Activated CD4-positive, alpha-beta T cell treated with anti-CD3 and anti-CD28 coated beads, Interleukin-2, Interleukin-6, amounts not matched to agents 100 ng/mL and 50 ng/mL, durations not matched to agents 16 hours and 8 hours (primary cell): ENCODE data around the gene CLINT1.
A peak's percentile ranks its signal among the peaks of the same experiment; 100 is the strongest.

Source experiments
- DNase-seq: peaks from one replicate; pipeline ENCODE4 v3.0.0-alpha.2; 2020

Gene CLINT1

DNA sequence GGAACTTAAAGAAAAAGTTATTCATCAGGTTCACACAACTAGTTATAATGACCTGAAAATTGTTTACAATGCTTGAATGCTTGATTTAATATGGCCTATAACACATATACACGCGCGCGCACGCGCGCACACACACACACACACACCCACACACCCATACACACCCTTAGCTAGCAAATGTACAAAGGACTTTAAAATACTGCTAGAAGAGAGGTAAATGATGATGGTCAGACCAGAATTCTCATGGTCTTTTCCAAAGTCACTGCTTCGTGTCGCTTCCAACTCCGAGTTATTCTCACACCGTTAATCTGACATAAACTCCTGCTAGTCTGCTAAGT lies 109.5 kb downstream of the CLINT1 start:
- no peak for DNase-seq

- peak; percentile 27 for DNase-seq
Measured at GRCh38 chr5:157748760-157749461, 110.0 kb downstream of the CLINT1 start.

GRCh38 chr5:157747766-157748700 lies 110.9 kb downstream of the CLINT1 start:
- peak; percentile 24 for DNase-seq

GRCh38 chr5:157747173-157747740 lies 111.7 kb downstream of the CLINT1 start:
- no peak for DNase-seq

DNA sequence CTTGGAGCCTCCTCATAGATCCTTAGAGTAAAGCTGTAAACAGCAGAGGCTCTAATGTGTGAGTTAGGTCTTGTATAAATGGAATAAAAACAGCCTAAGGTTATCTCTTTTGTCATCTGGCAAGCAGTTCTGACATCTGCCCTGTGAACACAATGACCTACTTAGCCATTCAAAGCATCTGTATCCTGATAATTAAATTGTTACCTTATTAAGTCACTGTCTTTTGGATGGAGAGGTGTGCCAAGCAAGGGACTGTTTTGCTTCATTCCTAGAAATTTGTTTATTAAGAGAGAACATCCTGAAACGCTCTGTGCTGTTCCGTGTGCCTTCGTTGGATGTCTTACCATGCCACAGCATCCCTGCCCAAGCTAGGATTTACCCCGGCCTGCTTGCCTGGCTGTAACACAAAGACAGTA lies 113.9 kb downstream of the CLINT1 start:
- no peak for DNase-seq

DNA sequence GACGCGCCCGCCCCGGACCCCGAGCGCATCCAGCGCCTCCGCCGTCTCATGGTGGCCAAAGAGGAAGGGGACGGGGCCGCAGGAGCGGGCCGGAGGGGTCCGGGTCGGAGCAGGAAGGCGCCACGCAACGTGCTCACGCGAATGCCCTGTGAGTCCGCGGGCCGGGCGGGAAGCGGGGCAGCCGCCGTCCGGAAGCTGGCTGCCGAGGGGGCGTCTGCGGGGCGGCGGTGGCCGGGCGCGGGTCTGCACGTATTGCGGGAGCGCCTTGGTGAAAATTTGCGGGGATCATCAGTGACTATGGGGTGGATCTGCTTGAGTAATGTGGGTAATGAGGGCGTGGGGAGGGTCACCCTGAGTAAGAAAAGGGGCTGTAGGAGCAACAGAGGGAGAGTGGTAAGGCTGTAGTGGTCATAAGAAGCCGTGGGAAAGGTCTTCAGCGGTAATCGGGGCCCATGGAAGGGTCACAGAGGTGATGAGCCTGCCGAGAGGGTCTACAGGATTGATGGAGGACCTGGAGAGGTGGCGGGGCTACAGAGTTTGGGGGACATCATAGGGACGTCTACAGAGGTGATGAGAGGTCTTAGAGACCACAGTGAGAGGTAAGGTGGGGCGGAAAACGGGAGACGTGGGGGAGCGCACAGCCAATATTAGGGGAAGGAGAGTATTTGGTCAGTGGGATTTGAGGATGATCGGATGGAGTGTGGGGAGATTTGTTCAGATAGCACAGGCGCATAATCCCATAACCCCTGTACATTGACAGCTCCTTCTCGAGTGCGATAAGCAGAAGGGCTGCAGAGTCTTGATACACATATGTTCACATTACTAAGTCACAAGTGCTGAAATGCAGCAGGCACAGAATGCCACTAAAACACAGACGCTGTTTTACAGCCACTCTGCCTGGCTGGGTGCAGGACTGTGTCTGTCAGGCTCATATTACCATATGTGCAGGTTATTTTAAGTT lies 114.6 kb downstream of the CLINT1 start:
- DNase-seq, result peak; percentile 38

DNA sequence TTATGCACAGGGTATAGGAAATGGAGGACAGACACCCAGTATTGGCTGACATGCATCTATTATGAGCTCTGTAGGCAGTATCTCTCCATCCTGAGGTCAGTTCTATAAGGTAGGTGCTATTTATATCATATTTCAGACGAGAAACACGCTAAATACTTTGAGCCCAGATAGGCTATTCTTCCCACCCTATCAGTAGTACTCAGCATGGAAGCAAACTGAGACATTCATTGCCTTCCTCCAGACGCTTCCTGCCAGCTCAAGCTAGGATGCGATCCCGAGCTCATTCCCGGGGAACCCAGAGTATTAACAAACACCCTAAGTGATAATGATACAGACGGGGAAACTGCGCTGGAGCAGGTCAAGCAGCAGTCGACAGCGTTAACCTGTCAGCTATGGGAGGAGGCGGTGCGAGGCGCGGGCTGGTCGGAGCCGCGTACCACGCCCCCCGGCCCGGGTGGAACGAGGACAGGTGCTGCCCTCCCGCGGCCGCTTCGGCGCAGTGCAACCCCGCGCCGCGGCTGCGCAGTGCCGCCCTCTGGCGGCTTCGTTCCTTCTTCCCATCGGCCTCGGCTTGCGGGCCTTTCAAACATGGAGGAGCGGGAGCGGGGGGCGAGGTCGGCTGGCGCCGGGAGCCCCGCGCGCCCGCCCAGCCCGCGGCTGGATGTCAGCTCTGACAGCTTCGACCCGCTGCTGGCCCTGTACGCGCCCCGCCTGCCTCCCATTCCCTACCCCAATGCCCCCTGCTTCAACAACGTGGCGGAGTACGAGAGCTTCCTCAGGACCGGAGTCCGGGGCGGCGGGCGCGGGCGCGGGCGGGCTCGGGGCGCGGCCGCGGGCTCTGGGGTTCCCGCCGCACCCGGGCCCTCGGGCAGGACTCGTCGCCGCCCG lies 115.5 kb downstream of the CLINT1 start, which contains the start of gene LSM11:
Gene LSM11, plus strand, starts transcription at position 550 of the 888 bp plus-strand sequence. Its CDS starts 39 bp downstream, at position 589.
- peak; percentile 94 for DNase-seq

DNA sequence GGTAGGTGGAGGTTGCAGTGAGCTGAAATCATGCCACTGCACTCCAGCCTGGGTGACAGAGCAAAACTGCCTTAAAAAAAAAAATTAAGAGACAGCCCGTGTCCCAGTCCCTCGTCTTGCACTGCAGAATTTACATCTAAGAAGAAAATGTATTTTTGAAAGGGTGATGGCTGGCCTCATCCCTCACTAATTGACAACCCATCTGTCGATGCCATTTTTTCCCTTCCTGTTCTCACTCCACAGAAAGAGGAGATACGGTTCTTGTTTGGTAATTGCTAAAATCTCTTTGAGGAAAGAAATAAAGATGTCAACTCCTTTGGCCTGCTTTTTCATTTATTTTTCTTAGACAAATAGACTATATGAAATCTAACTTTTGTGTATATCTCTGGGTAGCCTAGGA lies 117.8 kb downstream of the CLINT1 start:
- DNase-seq, result no peak

- peak; percentile 53 for DNase-seq
Measured at GRCh38 chr5:157740229-157740610, 118.7 kb downstream of the CLINT1 start.

DNA sequence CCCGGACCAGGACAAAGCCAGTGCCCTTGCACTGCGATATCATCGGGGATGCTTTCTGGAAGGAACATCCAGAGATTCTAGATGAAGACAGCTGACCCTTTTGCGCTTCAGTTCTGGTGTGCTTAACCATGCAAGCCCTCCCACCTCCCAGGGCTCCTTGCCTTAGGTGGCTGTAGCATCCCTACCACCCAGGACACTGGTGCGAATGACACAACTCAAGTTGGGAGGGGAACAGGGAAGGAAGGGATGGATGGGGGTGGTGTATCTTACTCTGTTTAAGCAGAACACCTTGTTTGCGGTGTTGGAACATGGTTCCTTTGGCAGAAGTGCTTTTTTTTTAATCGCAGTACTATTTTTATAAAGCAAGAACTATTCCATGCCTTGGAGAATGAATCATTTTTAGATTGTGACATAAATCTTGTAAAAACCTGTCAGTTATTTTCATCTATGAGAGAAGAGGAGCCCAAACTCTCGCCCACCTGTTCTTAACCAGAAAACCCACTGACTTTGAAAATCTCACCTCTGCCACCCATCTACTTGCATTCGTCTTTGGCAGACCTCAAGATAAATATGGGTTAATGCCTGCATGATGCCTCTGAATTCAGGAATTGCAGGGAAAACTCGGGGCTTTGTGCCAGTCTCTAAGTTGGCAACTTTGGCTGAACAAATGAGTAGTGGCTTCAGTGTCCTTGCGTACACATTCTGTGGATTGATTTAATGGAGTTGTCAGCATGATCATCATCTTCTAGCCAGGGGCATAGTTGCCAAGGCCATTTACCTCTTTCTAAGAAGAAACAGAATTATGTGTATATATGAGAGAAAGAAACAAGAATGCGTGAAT lies 119.3 kb downstream of the CLINT1 start:
- no peak for DNase-seq

DNA sequence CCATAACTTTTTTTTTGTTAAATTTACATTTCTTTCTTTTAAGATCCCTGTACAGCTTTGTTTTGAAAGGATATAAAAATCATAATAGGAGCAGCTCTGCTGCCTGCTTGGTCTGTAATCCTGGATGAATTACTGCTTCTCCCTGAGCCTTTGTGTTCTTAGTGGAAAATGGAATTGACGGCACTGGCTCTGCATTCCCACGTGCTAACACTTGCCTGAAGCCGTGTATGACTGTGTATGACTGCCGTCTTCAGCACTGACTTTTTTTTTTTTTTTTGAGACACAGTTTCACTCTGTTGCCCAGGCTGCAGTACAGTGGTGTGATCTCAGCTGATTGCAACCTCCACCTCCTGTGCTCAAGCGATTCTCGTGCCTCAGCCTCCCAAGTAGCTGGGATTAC lies 123.0 kb downstream of the CLINT1 start:
- DNase-seq, result no peak
